GM18505 (cell line): ENCODE data around the gene CAMTA1.
"Not testable (repeated sequence)": the region's sequence is repeated elsewhere in the genome, so short reads cannot be mapped to it uniquely, and the experiment has no call there.

Experiments
- ATAC-seq: cut with Tn5 transposase; IDR thresholded peaks from one replicate; pipeline ENCODE4 v1.9.1; 2021; ENCODE audit not compliant: unreplicated experiment
- POLR2A ChIP-seq: IDR thresholded peaks from 4 replicates; pipeline ENCODE4 v1.6.1; 2011; ENCODE audit warnings: borderline replicate concordance; ENCODE audit not compliant: insufficient read depth, insufficient read length; ENCODE audit errors: extremely low read depth

The CAMTA1 gene

DNA sequence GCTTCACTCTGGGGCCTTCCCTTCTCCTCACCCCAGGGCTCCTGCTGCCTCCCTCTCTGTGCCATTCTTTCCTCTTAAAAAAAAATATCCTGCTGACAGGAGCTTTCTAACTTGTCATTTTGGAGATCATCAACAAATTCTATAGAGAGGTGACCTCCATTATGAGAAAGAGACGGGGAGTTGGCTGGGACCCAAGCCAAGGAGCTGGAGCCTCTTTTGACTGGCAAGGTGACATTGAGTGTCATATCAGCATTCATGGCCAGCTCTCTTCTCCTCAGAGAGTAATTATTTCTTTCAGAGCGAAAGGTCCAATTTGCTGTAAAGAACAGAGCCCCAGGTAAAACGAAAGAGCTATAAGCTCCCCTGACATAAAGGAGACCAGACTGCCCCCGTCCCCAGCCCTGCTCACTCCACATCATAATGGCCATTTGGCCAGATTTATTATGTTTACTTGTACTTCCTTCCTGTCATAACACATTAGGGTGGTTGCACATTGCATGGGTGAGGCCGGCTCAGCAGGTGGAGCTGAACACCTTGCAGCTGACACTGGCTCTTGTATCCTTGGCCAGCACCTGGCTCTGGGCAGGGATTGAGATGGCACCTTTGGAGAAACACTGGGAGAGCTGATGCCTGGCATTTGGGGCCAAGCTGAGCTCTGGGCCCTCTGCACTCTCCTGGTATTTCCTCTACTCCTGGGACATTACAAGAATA is 581.9 kb downstream of the CAMTA1 start:
- no peak for ATAC-seq
- no peak for TF ChIP-seq POLR2A

GRCh38 chr1:7369866-7370265 is 584.6 kb downstream of the CAMTA1 start:
- no peak for TF ChIP-seq POLR2A
- no peak for ATAC-seq

DNA sequence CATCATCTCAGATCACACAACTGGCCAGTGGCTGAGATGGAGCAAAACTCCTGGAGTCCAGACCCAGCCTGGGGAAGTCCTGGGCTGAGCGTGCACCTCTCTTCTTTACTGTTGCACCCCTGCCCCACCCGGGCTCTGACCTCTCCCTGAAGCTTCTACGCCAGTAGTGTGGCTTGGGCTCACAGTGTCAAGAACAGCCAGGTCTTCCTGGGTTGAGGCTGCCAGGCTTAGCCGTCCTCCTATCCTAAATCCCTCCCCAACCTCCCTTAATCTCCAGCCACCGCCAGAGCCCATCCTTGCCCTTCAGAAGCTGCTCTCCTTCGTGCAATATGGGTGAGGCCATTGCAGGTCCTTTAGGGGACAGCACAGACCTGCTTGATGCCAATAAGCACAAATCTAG is 586.7 kb downstream of the CAMTA1 start:
- TF ChIP-seq POLR2A = no peak
- no peak for ATAC-seq

- ATAC-seq = no peak
Observed at GRCh38 chr1:7372477-7373120, 587.3 kb downstream of the CAMTA1 start.

DNA sequence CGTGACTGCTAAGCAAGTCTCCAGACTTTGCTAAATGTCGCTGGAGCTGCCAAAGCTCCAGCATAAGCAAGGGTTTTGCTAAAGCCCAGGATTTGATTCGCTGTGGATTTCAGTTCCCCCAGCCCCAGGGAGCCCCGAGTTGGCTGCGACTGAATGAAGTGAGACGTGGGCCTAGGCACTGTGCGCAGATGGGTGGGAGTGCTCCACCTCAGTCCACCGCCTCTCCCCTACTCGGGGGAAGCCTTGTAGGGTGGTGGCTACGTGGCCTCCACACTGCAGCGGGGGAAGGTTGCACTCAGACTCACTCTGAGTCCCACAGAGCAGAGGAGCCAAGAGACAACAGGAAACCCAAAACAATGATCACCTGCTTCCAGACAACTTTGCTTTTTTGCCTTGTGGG is 588.0 kb downstream of the CAMTA1 start:
- ATAC-seq = no peak
- no peak for TF ChIP-seq POLR2A

More at GRCh38 chr1:7372477-7373120, 587.3 kb downstream of the CAMTA1 start:
- no peak for TF ChIP-seq POLR2A

DNA sequence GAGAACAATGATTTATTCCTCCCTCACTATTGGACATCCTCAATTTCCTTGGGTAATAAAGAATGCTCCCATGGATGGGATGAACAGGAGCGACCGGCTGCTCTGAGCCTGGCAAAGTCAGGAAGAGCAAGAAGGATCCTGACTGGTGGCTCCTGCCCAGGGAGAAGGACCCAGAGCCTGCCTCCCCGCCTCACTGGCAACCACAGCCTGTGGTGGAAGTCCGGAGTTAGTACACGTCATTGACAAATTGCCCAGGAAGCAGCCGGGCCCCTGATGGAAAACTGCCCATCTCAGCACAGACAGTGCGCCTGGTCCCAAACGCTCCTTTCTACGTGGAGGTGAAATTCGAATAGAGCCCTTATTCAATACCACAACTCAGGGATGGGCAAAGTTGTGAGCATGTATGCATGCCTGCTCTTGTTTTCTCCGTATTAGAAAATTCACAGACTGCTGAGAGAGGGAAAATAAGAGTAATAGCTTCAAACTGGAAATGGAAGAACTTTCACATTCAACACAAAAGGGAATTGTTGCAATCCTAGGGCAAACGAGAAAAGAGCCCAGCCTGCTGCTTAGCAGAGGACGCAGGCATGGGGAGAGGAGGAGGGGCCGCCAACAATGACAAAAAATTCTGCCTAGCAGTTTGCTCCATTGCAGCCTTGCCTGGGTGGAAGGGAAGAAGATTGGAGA is 588.8 kb downstream of the CAMTA1 start:
- ATAC-seq = no peak
- no peak for TF ChIP-seq POLR2A

DNA sequence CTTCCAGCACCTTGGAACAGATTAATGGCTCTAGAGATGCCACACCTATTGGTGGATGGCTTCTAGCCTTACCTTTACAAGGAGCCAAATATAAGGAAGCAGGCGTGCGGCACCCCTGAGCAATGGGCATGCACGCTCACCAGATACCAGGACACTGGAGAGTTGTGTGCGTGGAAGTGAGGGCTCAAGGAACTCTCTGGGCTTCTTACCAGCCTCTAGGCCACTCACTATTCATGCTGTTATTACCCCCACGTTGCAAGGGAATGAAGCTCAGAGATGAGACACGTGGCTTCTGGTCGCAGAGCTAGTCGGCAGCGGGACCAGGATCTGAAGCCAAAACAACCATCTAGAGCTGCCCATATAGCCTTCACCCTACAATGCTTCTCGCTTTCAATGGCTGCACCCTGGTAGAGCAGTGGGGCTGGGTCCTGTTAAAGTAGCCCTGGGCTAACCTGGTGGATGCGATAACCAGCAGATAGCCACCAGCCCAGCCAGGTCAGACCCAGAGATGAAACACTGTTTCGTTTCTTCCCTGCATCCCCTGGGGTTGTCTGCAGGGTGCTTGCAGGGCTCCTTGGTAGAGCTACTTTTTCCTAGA is 589.4 kb downstream of the CAMTA1 start:
- no peak for TF ChIP-seq POLR2A
- no peak for ATAC-seq

- no peak for ATAC-seq
- TF ChIP-seq POLR2A = no peak
Observed at GRCh38 chr1:7375329-7375728, 590.1 kb downstream of the CAMTA1 start.

GRCh38 chr1:7375781-7376660 is 590.8 kb downstream of the CAMTA1 start:
- no peak for TF ChIP-seq POLR2A
- no peak for ATAC-seq

DNA sequence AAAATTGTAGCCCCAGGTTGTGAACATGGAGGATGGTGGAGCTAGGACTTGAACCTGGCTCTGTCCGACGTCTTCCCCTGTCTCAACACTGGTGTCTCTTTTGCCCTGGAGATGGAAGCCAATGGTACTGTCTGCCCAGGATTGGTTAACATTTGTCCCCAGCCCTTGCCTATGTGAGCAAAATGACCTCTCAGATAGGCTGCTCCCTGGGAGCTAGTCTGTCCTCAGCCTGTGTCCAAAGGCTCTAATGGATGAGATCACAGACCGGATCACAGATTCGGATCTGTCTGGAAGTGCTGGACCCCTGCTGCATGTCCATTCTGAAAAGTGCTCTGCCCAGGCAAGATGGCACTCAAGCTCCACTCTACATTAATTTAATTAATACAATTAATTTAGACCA is 591.4 kb downstream of the CAMTA1 start:
- no peak for TF ChIP-seq POLR2A
- ATAC-seq = no peak

DNA sequence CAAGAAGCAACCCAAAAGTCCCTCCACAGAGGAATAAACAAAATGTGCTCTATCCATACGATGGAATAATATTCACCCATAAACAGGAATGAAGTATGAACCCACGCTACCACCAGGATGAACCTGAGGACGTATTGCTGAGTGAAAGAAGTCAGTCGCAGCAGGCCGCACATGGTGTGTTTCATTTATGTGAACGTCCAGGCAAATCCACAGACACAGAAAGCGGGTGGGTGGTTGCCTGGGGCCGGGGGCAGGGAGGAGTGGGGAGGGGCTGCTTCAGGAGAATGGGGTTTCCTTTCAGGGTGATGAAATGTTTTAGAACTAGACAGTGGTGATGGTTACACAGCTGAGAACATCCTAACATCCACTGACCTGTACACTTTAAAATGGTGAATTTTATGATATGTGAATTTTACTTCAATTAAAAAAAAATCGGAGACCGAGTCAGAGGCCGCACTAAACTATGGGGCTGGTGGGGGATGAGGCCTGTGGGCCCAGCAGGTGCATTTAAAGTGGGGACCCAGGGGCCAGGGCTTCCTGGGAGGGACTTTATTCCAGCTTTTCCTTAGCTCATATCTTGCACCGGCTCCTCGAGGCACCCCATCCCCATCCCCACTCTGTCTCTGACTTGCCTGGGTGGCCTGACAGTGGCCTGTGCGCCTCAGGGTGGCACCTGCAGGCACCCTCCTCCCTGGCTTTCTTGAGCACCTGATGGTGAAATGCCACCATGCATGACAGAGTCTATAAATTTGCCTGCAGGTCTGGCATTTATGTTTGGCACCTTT is 593.3 kb downstream of the CAMTA1 start:
- TF ChIP-seq POLR2A = no peak
- no peak for ATAC-seq

- TF ChIP-seq POLR2A = no peak
- no peak for ATAC-seq
Observed at GRCh38 chr1:7379441-7379971, 594.3 kb downstream of the CAMTA1 start.

DNA sequence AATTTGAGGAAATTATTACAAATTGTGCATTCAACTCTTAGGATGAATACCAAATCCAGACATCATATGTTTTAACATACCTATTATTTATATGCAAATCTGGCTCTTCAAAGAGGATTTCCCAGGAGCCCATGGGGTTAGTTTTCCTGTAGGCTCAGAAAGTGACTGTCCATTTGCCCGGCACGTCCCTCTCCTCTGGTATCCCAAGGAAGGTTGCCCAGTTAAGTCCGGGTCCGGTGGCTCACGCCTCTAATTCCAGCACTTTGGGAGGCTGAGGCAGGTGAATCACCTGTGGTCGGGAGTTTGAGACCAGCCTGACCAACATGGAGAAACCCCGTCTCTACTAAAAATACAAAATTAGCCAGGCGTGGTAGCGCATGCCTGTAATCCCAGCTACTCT is 594.8 kb downstream of the CAMTA1 start:
- ATAC-seq = not testable (repeated sequence)
